GM21360 (cell line): ENCODE measurements around the gene PTH2R.
"Not testable (repeated sequence)": the region's sequence is repeated elsewhere in the genome, so short reads cannot be mapped to it uniquely, and the experiment has no call there.

Experiments
- ATAC-seq: cut with Tn5 transposase; IDR thresholded peaks from one replicate; pipeline ENCODE4 v1.9.1; 2021; ENCODE audit warnings: mild to moderate bottlenecking, moderate library complexity; ENCODE audit not compliant: unreplicated experiment

The PTH2R gene

GRCh38 chr2:208482453-208483015 lies 75.9 kb downstream of the PTH2R start:
- not testable (repeated sequence) for ATAC-seq

- ATAC-seq: no peak
These were observed 78.8 kb downstream of the PTH2R start for GRCh38 chr2:208485390-208485789.

- no peak for ATAC-seq
These were observed 82.3 kb downstream of the PTH2R start for GRCh38 chr2:208488686-208489564.

- no peak for ATAC-seq
These were observed 83.1 kb downstream of the PTH2R start for GRCh38 chr2:208489687-208490086.

GRCh38 chr2:208490492-208490891 lies 83.9 kb downstream of the PTH2R start:
- ATAC-seq: no peak

- no peak for ATAC-seq
These were observed 85.0 kb downstream of the PTH2R start for GRCh38 chr2:208491641-208492040.

GRCh38 chr2:208492069-208492468 lies 85.5 kb downstream of the PTH2R start:
- ATAC-seq: no peak

- ATAC-seq: no peak
These were observed 86.6 kb downstream of the PTH2R start for GRCh38 chr2:208493186-208493585.

GRCh38 chr2:208496129-208496528 lies 89.5 kb downstream of the PTH2R start:
- ATAC-seq: no peak

GRCh38 chr2:208501206-208501605 lies 94.6 kb downstream of the PTH2R start:
- ATAC-seq: no peak

- ATAC-seq: no peak
These were observed 95.7 kb downstream of the PTH2R start for GRCh38 chr2:208502288-208502687.

GRCh38 chr2:208505365-208505764 lies 98.8 kb downstream of the PTH2R start:
- ATAC-seq: not testable (repeated sequence)

- ATAC-seq: no peak
These were observed 103.0 kb downstream of the PTH2R start for GRCh38 chr2:208509586-208509985.

GRCh38 chr2:208511016-208511415 lies 104.4 kb downstream of the PTH2R start:
- ATAC-seq: no peak

- no peak for ATAC-seq
These were observed 105.0 kb downstream of the PTH2R start for GRCh38 chr2:208511573-208511972.

- no peak for ATAC-seq
These were observed 108.5 kb downstream of the PTH2R start for GRCh38 chr2:208515099-208515498.

- ATAC-seq: not testable (repeated sequence)
These were observed 116.5 kb downstream of the PTH2R start for GRCh38 chr2:208523069-208523468.

GRCh38 chr2:208525165-208525564 lies 118.6 kb downstream of the PTH2R start:
- ATAC-seq: not testable (repeated sequence)

- ATAC-seq: no peak
These were observed 123.2 kb downstream of the PTH2R start for GRCh38 chr2:208529796-208530195.

- peak; percentile 64 for ATAC-seq
These were observed 124.8 kb downstream of the PTH2R start for GRCh38 chr2:208531361-208531760.

GRCh38 chr2:208535578-208535977 lies 129.0 kb downstream of the PTH2R start:
- not testable (repeated sequence) for ATAC-seq

- no peak for ATAC-seq
These were observed 134.9 kb downstream of the PTH2R start for GRCh38 chr2:208541461-208541988.
